GM04504 (cell line): ENCODE measurements around the gene CSH2.
"Not testable (repeated sequence)": the region's sequence is repeated elsewhere in the genome, so short reads cannot be mapped to it uniquely, and the experiment has no call there.

Experiments used
- DNase-seq: peaks from one replicate; pipeline ENCODE4 v3.0.0-alpha.2; 2012; ENCODE audit warnings: low read depth

Gene CSH2

DNA sequence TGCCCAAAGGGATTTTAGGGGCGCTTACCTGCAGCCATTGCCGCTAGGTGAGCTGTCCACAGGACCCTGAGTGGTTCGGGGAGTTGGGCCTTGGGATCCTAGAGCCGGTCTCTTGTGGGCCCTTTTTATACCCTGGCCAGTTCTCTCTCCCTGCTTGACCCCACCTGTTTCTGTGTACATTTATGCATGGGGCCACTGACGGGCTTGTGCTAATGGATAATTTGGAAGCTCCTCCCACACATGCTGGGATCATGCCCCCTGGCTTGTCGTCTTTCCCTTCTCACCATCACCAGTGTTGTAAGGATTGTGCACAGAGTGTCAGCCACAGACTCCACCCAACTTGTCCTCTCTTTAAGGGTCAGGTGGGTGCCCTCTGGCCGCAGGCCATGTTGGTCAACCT, at the start of gene CSH2:
CSH2 (minus strand) TSS at position 101 of the 400 bp plus-strand sequence; CDS start at position 38, 63 bp downstream.
- DNase-seq, result not testable (repeated sequence)

DNA sequence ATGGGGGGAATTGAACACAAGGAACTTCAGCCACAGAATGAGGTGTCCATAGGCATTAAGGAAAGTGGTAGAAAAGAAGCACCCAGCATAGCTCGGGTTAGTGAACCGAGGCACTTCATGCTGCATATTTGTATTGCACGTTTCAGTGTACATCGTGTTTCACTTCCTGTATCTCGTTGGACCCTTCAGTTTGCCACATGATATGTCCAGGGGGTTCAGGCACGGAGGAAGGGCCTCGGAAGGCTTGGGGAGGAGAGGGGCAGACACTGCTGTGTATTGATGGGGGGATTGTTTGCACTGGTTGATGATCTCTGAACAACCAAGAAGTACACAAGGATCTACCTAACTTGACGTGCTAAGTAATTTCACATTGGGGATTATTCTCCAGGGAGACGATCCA, 48.9 kb upstream of the CSH2 start:
- not testable (repeated sequence) for DNase-seq

- DNase-seq, result not testable (repeated sequence)
These were observed 47.3 kb upstream of the CSH2 start for GRCh38 chr17:63920779-63921178.

- DNase-seq, result not testable (repeated sequence)
These were observed 46.6 kb upstream of the CSH2 start for GRCh38 chr17:63920050-63920449.

DNA sequence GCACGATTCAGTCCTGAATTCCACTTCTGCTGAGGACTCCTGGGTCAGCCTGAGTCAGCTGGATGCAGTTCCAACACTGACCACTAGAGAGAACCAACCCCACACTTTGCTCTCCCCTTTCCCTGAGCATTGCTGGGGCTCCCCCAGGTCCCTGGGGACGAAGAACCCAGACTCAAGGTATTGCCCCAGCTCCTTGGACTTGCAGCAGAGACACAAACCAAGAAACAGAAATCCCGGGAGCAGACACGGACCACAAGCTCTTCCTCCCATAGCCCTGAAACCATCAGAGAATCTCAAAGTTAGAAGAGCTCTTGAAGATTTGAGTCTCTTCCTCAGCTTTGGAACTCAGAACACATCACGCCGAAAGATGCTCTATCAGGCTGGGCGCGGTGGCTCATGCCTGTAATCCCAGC, 45.8 kb upstream of the CSH2 start:
- DNase-seq, result peak; percentile 28

DNA sequence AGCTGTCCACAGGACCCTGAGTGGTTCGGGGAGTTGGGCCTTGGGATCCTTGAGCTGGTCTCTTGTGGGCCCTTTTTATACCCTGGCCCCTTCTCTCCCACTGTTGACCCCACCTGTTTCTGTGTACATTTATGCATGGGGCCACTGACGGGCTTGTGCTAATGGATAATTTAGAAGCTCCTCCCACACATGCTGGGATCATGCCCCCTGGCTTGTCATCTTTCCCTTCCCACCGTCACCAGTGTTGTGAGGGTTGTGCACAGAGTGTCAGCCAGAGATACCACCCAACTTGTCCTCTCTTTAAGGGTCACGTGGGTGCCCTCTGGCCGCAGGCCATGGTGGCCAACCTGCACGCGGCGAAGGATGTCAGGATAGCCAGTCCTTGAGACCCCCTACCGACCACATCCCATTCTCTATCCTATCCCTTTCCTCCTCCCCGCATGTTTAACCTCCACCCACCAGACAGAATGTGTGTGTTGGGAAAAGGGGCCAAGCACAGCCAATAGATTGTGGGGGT, 45.4 kb upstream of the CSH2 start, which contains the start of gene GH1:
GH1 (minus strand) TSS at position 51 of the 517 bp plus-strand sequence. CDS start 63 bp downstream, outside the sequence.
- not testable (repeated sequence) for DNase-seq

DNA sequence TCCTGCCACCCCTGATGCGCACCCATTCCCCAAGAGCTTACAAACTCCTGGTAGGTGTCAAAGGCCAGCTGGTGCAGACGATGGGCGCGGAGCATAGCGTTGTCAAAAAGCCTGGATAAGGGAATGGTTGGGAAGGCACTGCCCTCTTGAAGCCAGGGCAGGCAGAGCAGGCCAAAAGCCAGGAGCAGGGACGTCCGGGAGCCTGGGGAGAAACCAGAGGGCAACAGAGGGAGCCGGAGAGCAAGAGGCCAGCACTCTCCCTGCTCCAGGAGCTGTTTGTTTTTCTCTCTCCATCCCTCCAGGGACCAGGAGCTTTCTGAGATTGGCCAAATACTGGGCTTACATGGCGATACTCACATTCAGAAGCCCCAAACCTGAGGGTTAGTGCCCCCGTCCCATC, 44.8 kb upstream of the CSH2 start:
- DNase-seq, result no peak

GRCh38 chr17:63917646-63918045, 44.2 kb upstream of the CSH2 start:
- DNase-seq, result no peak

DNA sequence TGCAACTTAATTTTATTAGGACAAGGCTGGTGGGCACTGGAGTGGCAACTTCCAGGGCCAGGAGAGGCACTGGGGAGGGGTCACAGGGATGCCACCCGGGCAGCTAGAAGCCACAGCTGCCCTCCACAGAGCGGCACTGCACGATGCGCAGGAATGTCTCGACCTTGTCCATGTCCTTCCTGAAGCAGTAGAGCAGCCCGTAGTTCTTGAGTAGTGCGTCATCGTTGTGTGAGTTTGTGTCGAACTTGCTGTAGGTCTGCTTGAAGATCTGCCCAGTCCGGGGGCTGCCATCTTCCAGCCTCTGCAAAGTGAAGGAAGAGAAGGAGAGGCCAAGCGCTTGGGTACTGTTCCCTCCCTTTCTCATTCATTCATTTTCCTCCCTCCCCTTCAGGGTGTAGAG, 43.7 kb upstream of the CSH2 start:
- DNase-seq, result not testable (repeated sequence)

GRCh38 chr17:63916566-63917185, 43.2 kb upstream of the CSH2 start:
- DNase-seq, result no peak

GRCh38 chr17:63915753-63916152, 42.3 kb upstream of the CSH2 start:
- not testable (repeated sequence) for DNase-seq

- no peak for DNase-seq
These were observed 41.0 kb upstream of the CSH2 start for GRCh38 chr17:63914471-63914870.

DNA sequence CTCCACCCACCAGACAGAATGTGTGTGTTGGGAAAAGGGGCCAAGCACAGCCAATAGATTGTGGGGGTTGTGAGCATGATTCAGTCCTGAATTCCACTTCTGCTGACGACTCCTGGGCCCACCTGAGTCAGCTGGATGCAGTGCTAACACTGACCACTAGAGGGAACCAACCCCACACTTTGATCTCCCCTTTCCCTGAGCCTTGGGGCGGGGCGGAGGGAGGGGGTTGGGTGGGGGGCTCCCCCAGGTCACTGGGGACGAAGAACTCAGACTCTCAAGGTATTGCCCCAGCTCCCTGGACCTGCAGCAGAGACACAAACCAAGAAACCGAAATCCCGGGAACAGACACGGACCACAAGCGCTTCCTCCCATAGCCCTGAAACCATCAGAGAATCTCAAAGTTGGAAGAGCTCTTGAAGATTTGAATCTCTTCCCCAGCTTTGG, 38.2 kb upstream of the CSH2 start:
- DNase-seq, result no peak

- no peak for DNase-seq
These were observed 37.7 kb upstream of the CSH2 start, which contains the start of gene CSHL1 for GRCh38 chr17:63911041-63911635. TSS of gene CSHL1 (minus strand) at chr17:63911258. CDS start at chr17:63911196, 62 bp downstream.

GRCh38 chr17:63910096-63910495, 36.6 kb upstream of the CSH2 start:
- DNase-seq, result no peak

GRCh38 chr17:63909586-63909985, 36.1 kb upstream of the CSH2 start:
- DNase-seq, result not testable (repeated sequence)

GRCh38 chr17:63907161-63907778, 33.8 kb upstream of the CSH2 start:
- DNase-seq, result not testable (repeated sequence)

DNA sequence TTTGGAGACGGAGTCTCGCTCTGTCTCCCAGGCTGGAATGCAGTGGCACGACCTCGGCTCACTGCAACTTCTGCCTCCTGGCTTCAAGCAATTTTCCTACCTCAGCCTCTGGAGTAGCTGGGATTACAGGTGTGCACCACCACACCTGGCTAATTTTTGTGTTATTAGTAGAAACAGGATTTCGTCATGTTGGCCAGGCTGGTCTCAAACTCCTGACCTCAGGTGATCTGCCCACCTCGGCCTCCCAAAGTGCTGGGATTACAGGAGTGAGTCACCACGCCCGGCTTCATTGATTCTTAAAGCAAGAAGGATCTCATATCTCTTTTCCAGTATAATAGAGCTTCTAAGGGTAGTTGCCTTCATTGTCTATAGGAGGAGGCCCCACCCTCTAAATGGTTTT, 31.3 kb upstream of the CSH2 start:
- DNase-seq, result not testable (repeated sequence)

- not testable (repeated sequence) for DNase-seq
These were observed 30.3 kb upstream of the CSH2 start for GRCh38 chr17:63903787-63904201.

DNA sequence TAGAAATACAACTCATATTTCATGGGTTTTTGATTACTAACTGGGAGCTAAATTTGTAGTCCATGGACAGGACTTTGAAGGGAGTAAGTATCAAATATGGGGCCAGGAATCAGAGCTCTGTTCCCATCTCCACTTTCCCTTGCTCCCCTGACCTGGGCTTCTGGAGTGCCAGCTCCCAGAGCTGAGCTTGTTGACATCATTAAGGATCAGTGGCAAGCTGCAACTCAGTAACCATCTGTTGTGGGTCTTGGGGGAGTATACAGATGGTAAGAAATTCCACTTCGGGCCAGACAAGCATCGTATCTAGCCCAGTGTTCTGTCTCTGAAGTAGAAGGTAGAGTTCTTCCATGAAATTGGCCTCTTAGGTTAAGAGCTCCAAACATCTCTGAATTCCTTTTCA, 28.5 kb upstream of the CSH2 start:
- DNase-seq, result not testable (repeated sequence)

DNA sequence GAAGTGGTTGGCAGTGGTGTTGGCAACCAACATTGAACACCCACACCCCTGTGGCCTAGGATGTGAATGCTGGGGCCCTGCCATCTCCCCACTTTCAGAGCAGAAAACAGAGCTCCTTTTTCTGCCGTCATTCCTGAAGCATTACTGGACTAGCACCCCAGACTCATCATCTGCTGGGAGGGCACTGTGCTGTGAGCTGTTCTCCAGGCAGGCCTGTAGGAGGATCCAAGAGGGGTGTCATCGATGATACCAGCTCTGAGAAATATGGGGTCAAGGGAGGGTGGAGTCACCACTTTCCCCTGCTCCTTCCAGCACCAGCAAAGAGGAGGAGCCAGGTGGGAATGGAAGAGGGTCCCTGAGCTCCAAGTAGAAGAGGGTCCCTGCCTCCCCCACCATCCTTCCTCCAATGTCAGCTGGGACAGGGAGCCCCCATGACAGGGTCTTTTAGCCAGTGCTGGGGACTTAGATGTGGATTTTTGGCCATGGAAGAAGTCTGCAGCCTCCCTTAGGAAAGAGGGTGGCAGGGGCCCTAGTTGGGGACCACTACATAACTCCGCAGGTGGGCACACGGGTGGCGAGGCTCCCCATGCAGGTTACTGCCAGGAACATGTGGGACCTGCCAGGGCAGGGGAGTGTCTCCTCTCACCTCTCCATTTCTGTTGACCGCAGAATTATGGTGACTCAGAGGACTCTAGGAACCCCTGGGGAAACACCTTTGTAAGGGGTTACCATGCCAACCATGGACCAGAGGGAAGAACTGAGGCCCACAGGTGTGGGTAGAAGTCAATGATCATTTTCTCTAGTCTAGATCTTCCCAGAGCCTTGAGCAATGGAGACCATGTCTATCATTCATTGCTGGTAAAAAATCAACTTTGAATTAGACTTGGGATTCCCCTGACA, 25.7 kb upstream of the CSH2 start:
- not testable (repeated sequence) for DNase-seq
